NOMO-1 treated with DMSO at 0.1 percent for 48 hours (cell line): ENCODE data around the gene CRYM.
"Not testable (repeated sequence)": the region's sequence is repeated elsewhere in the genome, so short reads cannot be mapped to it uniquely, and the experiment has no call there.

Experiments used
- DNase-seq: peaks from one replicate; lab custom pipeline; 2025; ENCODE audit not compliant: unreplicated experiment; lab: John Stamatoyannopoulos, UW

The CRYM gene

GRCh38 chr16:21279501-21279900 is 1.4 kb upstream of the CRYM start:
- DNase-seq: no peak

- no peak for DNase-seq
Observed at GRCh38 chr16:21277045-21277926, 804 bp downstream of the CRYM start.

DNA sequence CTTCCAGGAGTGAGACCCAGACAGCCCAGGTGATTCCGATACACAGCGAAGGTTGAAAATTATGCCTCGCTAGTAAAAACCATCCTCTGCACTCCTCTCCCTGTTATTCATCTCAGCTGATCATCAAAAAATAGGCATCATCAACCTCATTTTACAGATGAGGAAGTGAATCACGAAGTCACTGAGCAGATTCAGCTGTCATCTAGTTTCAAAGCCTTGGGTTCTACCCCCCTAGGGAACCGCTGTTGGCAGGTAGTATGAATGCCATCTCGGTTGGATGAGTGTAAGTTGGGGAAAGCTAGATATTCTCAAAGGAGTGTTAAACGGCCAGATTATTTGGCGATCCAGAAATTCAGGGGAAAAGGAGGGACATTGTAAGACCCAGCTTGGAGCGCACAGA is 2.0 kb downstream of the CRYM start:
- DNase-seq: no peak

DNA sequence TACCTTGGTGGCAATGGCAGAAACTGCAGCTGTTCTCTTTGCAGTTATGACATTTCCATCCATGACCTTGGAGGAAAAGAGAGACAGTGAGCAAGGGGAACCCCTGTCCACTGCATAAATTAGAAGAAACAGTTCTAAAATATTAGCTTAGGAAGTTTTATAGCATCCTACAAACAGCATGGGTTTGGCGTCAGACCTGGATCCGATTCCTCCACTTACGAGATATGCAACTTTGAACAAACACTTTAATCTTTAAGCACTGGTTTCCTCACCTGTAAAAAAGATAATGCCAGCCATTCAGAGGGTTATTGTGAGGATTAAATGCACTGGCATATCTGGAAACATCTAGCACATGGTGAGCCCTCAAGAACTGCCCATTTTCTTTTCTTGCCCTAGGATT is 2.6 kb downstream of the CRYM start:
- no peak for DNase-seq

- peak; percentile 21 for DNase-seq
Observed at GRCh38 chr16:21274172-21274726, 3.8 kb downstream of the CRYM start.

DNA sequence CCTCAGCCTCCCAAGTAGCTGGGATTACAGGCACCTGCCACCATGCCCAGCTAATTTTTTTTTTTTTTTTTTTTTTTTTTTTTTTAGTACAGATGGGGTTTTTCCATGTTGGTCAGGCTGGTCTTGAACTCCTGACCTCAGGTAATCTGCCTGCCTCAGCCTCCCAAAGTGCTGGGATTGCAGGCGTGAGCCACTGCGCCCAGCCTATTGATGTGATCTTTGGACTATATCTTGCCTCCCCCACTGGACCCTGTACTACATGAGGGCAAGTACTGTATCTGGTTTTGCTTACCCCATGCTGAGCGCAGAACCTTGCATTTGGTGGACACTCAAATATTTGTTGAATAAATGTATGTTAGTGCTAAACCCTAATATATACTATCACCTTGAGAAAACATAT is 5.3 kb downstream of the CRYM start:
- not testable (repeated sequence) for DNase-seq

DNA sequence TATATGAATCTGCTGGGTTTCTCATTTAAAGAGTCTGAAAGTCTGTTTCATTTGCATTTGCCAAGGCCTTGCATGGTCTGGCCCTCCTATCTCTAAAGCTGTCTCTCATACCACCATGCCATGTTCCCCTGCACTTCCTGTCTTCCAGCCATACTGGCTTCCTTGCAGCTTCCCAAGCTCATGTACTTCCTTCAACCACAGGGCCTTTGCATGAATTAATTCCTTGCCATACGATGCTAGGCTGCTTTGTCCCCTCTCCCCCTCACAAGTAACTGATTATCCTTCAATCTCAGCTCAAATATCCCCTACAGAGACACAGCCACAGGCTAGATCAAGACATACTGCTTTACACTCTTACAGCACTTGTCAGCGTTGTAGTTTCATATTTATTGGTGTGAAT is 5.8 kb downstream of the CRYM start:
- no peak for DNase-seq

DNA sequence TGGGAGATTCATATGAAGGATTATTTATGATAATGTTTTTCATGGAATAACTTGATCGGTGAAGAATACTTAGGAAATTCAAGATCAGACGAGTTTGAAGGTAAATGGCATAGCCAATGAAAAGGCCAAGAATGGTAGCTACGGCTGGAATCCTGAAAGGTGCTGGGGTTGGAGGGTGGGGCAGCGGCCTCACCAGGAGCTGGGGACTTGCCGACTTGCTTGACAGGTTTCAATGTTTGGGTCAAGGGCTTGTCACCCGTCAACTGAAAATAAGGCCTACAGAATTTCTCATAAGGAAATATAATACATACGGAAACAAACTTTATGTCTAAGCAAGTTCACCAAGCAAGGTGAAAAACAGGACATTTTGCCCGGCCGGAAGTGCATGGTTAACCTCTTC is 9.9 kb downstream of the CRYM start:
- DNase-seq: no peak

DNA sequence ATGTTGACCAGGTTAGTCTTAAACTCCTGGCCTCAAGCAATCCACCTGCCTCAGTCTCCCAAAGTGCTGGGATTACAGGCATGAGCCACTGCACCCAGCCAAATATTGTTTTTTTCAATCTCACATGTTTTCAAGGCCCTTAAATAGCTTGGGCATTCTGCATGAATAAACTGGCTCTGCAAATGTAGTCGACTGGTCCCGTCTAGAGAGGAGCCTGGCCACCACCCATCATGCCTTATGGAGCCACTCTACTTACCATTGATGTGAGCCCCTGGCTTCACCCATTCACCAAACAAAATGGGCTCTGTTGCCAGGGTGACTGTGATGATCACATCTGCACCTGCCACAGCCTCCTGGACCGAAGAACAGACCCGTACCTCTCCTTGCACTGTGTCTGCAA is 10.8 kb downstream of the CRYM start:
- no peak for DNase-seq

- DNase-seq: no peak
Observed at GRCh38 chr16:21265104-21265837, 12.8 kb downstream of the CRYM start.

GRCh38 chr16:21264571-21265036 is 13.5 kb downstream of the CRYM start:
- DNase-seq: no peak

GRCh38 chr16:21263640-21264570 is 14.2 kb downstream of the CRYM start:
- DNase-seq: no peak

DNA sequence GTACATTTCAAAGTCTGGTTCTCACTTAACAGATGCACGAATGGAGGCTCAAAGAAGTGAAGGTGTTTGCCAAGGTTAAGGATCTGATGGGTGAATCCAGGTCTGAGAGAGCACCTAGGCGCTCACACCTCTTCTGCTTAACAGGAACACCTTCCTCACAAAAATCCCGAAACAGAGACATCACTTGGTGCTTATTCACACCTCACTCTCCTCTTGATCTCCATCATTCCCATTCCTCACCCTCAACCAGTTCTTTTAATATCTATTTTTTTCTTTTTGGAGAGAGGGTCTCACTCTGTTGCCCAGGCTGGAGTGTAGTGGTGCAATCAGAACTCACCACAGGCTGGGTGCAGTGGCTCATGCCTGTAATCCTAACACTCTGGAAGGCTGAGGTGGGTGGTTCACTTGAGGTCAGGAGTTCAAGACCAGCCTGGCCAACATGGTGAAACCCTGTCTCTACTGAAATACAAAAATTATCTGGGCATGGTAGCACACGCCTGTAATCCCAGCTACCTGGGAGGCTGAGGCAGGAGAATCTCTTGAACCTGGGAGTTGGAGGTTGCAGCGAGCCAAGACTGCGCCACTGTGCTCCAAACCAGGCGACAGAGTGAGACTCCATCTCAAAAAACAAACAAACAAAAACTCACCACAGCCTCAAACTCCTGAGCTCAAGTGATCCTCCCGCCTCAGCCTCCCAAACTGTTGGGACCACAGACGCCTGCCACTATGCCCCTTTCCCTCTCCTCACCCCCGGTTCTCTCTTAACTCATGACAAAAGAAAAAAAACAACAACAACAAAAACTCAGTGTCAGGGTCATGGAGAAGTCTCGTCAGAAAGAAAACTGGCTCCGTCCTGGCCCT is 15.1 kb downstream of the CRYM start:
- no peak for DNase-seq

GRCh38 chr16:21260870-21261791 is 17.0 kb downstream of the CRYM start:
- no peak for DNase-seq

DNA sequence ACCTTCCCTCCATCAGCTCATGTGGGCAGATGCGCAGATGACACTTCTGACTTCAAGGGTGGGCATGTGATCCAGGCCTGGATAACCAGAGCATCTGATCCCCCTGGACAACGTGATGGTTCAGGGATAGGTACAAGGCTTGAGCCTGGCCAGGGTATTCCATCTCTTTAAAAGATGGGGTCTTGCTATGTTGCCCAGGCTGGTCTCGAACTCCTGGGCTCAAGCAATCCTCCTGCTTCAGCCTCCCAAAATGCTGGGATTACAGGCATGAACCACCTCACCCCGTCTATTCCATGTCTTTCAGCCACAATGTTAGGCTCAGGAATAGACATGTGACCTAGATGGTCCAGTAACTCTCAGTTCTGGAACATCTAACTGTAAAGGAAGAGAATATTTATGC is 20.8 kb downstream of the CRYM start:
- DNase-seq: no peak

DNA sequence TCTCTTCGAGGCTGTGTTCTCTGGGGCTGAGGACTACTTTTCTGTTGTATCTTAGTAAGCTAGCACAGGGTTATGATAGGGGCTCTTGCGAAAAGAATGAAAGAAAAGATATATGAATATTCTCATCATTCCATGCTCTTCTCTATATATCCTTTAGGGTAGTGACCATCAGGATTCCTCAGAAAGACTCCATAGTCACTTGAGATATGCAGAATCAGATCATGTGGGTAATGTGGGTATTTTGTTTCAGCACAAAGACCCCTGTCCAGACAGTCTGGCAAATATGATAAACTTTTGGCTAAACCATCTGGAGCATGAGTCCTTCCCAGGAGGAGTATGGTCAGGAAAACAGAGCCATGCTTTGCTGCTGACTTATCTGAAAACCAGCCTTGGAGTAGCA is 21.5 kb downstream of the CRYM start:
- DNase-seq: no peak

DNA sequence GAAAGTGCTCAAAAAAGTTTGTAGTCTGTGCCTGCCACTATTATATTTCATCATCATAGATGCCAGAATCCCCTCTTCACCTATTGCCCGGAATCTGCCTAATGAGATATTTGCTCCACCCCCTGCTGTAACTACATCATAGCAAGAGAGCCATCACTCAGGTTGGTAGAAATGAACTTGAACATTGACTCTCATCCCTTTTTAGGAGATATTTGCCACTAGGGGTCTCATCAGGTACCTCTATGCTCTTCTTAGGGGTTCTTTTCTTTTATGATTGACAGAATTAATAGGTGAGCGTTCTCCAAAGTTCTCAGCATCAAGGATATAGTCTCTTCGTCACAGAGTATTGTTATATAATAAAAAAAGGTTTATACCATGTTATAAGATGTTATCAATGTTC is 24.6 kb downstream of the CRYM start:
- no peak for DNase-seq

- DNase-seq: no peak
Observed at GRCh38 chr16:21250072-21250923, 27.8 kb downstream of the CRYM start.
